SK-N-SH treated with all-trans-retinoic acid at 6 μM for 48 hours (cell line): ENCODE data around the gene GAMT.

Experiments
- ATAC-seq: fragments of 200-7000 bp; cut with Tn5 transposase; 3 replicates; pipeline ENCODE4 v1.9.1; 2020; ENCODE audit warnings: mild to moderate bottlenecking, moderate library complexity
- ARNTL ChIP-seq: fragments of 450-650 bp; formaldehyde crosslinking; IDR thresholded peaks from 2 replicates; pipeline ENCODE4 v1.5.0; 2020; ENCODE audit warnings: low read depth, mild to moderate bottlenecking, moderate library complexity, borderline replicate concordance
- BACH2 ChIP-seq: fragments of 250-450 bp; sonication (Bioruptor Pico); IDR thresholded peaks from 2 replicates; pipeline ENCODE4 v1.9.0; 2021; ENCODE audit warnings: mild to moderate bottlenecking, borderline replicate concordance
- CREB5 ChIP-seq: fragments of 250-450 bp; sonication (Bioruptor Pico); IDR thresholded peaks from 2 replicates; pipeline ENCODE4 v1.5.1; 2020; ENCODE audit warnings: low read depth, mild to moderate bottlenecking, moderate library complexity
- CSDC2 ChIP-seq: fragments of 250-450 bp; sonication (Bioruptor Pico); IDR thresholded peaks from 2 replicates; pipeline ENCODE4 v1.5.0; 2020; ENCODE audit warnings: mild to moderate bottlenecking, moderate library complexity
- CSRNP3 ChIP-seq: fragments of 250-450 bp; sonication (Bioruptor Pico); IDR thresholded peaks from 2 replicates; pipeline ENCODE4 v1.5.1; 2021; ENCODE audit warnings: mild to moderate bottlenecking, moderate library complexity
- GLIS3 ChIP-seq: fragments of 250-450 bp; sonication (Bioruptor Pico); IDR thresholded peaks from 2 replicates; pipeline ENCODE4 v1.5.0; 2020; ENCODE audit warnings: mild to moderate bottlenecking, moderate library complexity
- ISL1 ChIP-seq: fragments of 250-450 bp; sonication (Bioruptor Pico); IDR thresholded peaks from 2 replicates; pipeline ENCODE4 v2.1.2; 2022; ENCODE audit warnings: mild to moderate bottlenecking, moderate library complexity
- OSR1 ChIP-seq: fragments of 250-450 bp; sonication (Bioruptor Pico); IDR thresholded peaks from 2 replicates; pipeline ENCODE4 v1.8.0; 2022; ENCODE audit warnings: moderate library complexity, mild to moderate bottlenecking, inconsistent platforms
- PATZ1 ChIP-seq: fragments of 250-450 bp; sonication (Bioruptor Pico); IDR thresholded peaks from 2 replicates; pipeline ENCODE4 v1.8.0; 2020; ENCODE audit warnings: mild to moderate bottlenecking, moderate library complexity, borderline replicate concordance
- POU6F1 ChIP-seq: fragments of 250-450 bp; sonication (Bioruptor Pico); IDR thresholded peaks from 2 replicates; pipeline ENCODE4 v1.8.0; 2021; ENCODE audit warnings: low read depth, mild to moderate bottlenecking, moderate library complexity, borderline replicate concordance
- PPARA ChIP-seq: fragments of 250-450 bp; sonication (Bioruptor Pico); IDR thresholded peaks from 2 replicates; pipeline ENCODE4 v1.5.0; 2020; ENCODE audit warnings: mild to moderate bottlenecking, borderline replicate concordance
- SNAI2 ChIP-seq: fragments of 250-450 bp; sonication (Bioruptor Pico); IDR thresholded peaks from 2 replicates; pipeline ENCODE4 v1.5.0; 2020; ENCODE audit warnings: mild to moderate bottlenecking, moderate library complexity
- TCF4 ChIP-seq: fragments of 250-450 bp; sonication (Bioruptor Pico); IDR thresholded peaks from 2 replicates; pipeline ENCODE4 v1.8.0; 2021; ENCODE audit warnings: mild to moderate bottlenecking, moderate library complexity, borderline replicate concordance
- TOX ChIP-seq: fragments of 250-450 bp; sonication (Bioruptor Pico); IDR thresholded peaks from 2 replicates; pipeline ENCODE4 v1.8.0; 2021; ENCODE audit warnings: mild to moderate bottlenecking, moderate library complexity, borderline replicate concordance
- TSHZ2 ChIP-seq: fragments of 250-450 bp; sonication (Bioruptor Pico); IDR thresholded peaks from 2 replicates; pipeline ENCODE4 v1.5.0; 2020; ENCODE audit warnings: mild to moderate bottlenecking, moderate library complexity
- ZC3H10 ChIP-seq: fragments of 250-450 bp; sonication (Bioruptor Pico); IDR thresholded peaks from 2 replicates; pipeline ENCODE4 v1.5.1; 2021; ENCODE audit warnings: mild to moderate bottlenecking, moderate library complexity
- ZFP3 ChIP-seq: fragments of 250-450 bp; sonication (Bioruptor Pico); IDR thresholded peaks from 2 replicates; pipeline ENCODE4 v1.5.0; 2020; ENCODE audit warnings: mild to moderate bottlenecking, moderate library complexity
- ZFP30 ChIP-seq: fragments of 450-650 bp; formaldehyde crosslinking; IDR thresholded peaks from 2 replicates; pipeline ENCODE4 v1.5.0; 2022; ENCODE audit warnings: mild to moderate bottlenecking, moderate library complexity
- ZNF565 ChIP-seq: fragments of 450-650 bp; formaldehyde crosslinking; conservative IDR thresholded peaks from 2 replicates; pipeline ENCODE4 v1.5.0; 2020; ENCODE audit warnings: low read depth, mild to moderate bottlenecking, moderate library complexity
- ZNF70 ChIP-seq: fragments of 450-650 bp; formaldehyde crosslinking; IDR thresholded peaks from 2 replicates; pipeline ENCODE4 v1.5.0; 2020; ENCODE audit warnings: mild to moderate bottlenecking, moderate library complexity
- ZNF8 ChIP-seq: fragments of 450-650 bp; formaldehyde crosslinking; IDR thresholded peaks from 2 replicates; pipeline ENCODE4 v1.5.0; 2020; ENCODE audit warnings: mild to moderate bottlenecking, moderate library complexity

Gene GAMT

GRCh38 chr19:1386945-1387683, 14.2 kb downstream of the GAMT start:
- TF ChIP-seq OSR1 (CRISPR knock-in tag) (no peak), ZC3H10 (CRISPR knock-in tag) (no peak), TSHZ2 (CRISPR knock-in tag) (no peak), POU6F1 (CRISPR knock-in tag) (no peak), ZNF8 (CRISPR knock-in tag) (no peak), PATZ1 (CRISPR knock-in tag) (no peak)
- ATAC-seq, result no peak

GRCh38 chr19:1385816-1386215, 15.5 kb downstream of the GAMT start:
- TF ChIP-seq OSR1 (CRISPR knock-in tag), result no peak
- no peak for TF ChIP-seq ARNTL (CRISPR knock-in tag)
- no peak for TF ChIP-seq CSRNP3 (CRISPR knock-in tag)
- TF ChIP-seq ZFP3, result no peak
- no peak for TF ChIP-seq ZNF565 (CRISPR knock-in tag)
- TF ChIP-seq TCF4 (CRISPR knock-in tag), result no peak
- TF ChIP-seq BACH2, result no peak
- no peak for TF ChIP-seq GLIS3 (CRISPR knock-in tag)
- no peak for TF ChIP-seq TOX (CRISPR knock-in tag)
- no peak for TF ChIP-seq PATZ1 (CRISPR knock-in tag)
- TF ChIP-seq ISL1 (CRISPR knock-in tag), result no peak
- no peak for TF ChIP-seq ZC3H10 (CRISPR knock-in tag)
- TF ChIP-seq SNAI2 (CRISPR knock-in tag), result no peak
- TF ChIP-seq ZNF70 (CRISPR knock-in tag), result no peak
- no peak for ATAC-seq

GRCh38 chr19:1384478-1385110, 16.7 kb downstream of the GAMT start:
- no peak for ATAC-seq
- no peak for TF ChIP-seq CSDC2
- no peak for TF ChIP-seq CREB5
- TF ChIP-seq BACH2, result no peak
- no peak for TF ChIP-seq OSR1 (CRISPR knock-in tag)
- TF ChIP-seq PPARA (CRISPR knock-in tag), result no peak
- no peak for TF ChIP-seq POU6F1 (CRISPR knock-in tag)
- TF ChIP-seq ZC3H10 (CRISPR knock-in tag), result no peak
- no peak for TF ChIP-seq ZNF8 (CRISPR knock-in tag)
- TF ChIP-seq ZFP30, result no peak
- TF ChIP-seq ARNTL (CRISPR knock-in tag), result no peak
